H9 (cell line): ENCODE data around the gene IL12RB2. TPM values are rescaled to one million over a fixed set of nuclear protein-coding genes. Genes with fewer than 3 reads are reported as not detected.

ENCODE experiments used
- DNase-seq: peaks from one replicate; pipeline ENCODE4 v3.0.0-alpha.2; 2017
- H2AFZ ChIP-seq: one replicate; pipeline ENCODE4 v1.6.1; 2013; ENCODE audit warnings: mild to moderate bottlenecking, low read length, control low read depth, moderate library complexity
- H2AK5ac ChIP-seq: 2 replicates; pipeline ENCODE4 v1.6.1; 2013; ENCODE audit warnings: low read length, control low read depth, mixed read lengths; ENCODE audit not compliant: insufficient read length
- H2BK120ac ChIP-seq: one replicate; pipeline ENCODE4 v1.6.1; 2013; ENCODE audit warnings: low read depth, mild to moderate bottlenecking, low read length, control low read depth, inconsistent platforms; ENCODE audit not compliant: poor library complexity, severe bottlenecking
- H2BK12ac ChIP-seq: 2 replicates; pipeline ENCODE4 v1.6.1; 2013; ENCODE audit warnings: low read length, control low read depth, mixed read lengths, low read depth; ENCODE audit not compliant: insufficient read length
- H2BK15ac ChIP-seq: 2 replicates; pipeline ENCODE4 v1.6.1; 2013; ENCODE audit warnings: low read depth, low read length, control low read depth
- H2BK20ac ChIP-seq: one replicate; pipeline ENCODE4 v1.6.1; 2013; ENCODE audit warnings: low read depth, mild to moderate bottlenecking, low read length, control low read depth, inconsistent platforms; ENCODE audit not compliant: poor library complexity, severe bottlenecking
- H2BK5ac ChIP-seq: 2 replicates; pipeline ENCODE4 v1.6.1; 2013; ENCODE audit warnings: low read length, control low read depth, mixed read lengths; ENCODE audit not compliant: insufficient read length
- H3K14ac ChIP-seq: 2 replicates; pipeline ENCODE4 v1.6.1; 2013; ENCODE audit warnings: low read length, control low read depth; ENCODE audit not compliant: insufficient read depth
- H3K18ac ChIP-seq: 2 replicates; pipeline ENCODE4 v1.6.1; 2013; ENCODE audit warnings: low read depth, mild to moderate bottlenecking, mixed read lengths, low read length, control low read depth; ENCODE audit not compliant: insufficient read length
- H3K23ac ChIP-seq: 2 replicates; pipeline ENCODE4 v1.6.1; 2013; ENCODE audit warnings: low read length, control low read depth, mixed read lengths, low read depth; ENCODE audit not compliant: insufficient read length
- H3K23me2 ChIP-seq: 2 replicates; pipeline ENCODE4 v1.6.1; 2013; ENCODE audit warnings: low read depth, mild to moderate bottlenecking, mixed read lengths, low read length, control low read depth; ENCODE audit not compliant: insufficient read length, poor library complexity, severe bottlenecking
- H3K27ac ChIP-seq: 2 replicates; pipeline ENCODE4 v1.5.1; 2013; ENCODE audit warnings: low read length, control low read depth, mixed read lengths, low read depth; ENCODE audit not compliant: insufficient read length
- H3K27me3 ChIP-seq: 2 replicates; pipeline ENCODE4 v1.6.1; 2013; ENCODE audit warnings: low read length, control low read depth, inconsistent platforms; ENCODE audit not compliant: insufficient read depth
- H3K4ac ChIP-seq: 2 replicates; pipeline ENCODE4 v1.6.1; 2013; ENCODE audit warnings: low read depth, mild to moderate bottlenecking, control low read depth, inconsistent platforms, low read length, moderate library complexity
- H3K4me1 ChIP-seq: 2 replicates; pipeline ENCODE4 v1.6.1; 2013; ENCODE audit warnings: low read length, control low read depth, inconsistent platforms; ENCODE audit not compliant: insufficient read depth
- H3K4me2 ChIP-seq: 2 replicates; pipeline ENCODE4 v1.6.1; 2013; ENCODE audit warnings: low read length, control low read depth, mixed read lengths; ENCODE audit not compliant: insufficient read length, insufficient read depth
- H3K56ac ChIP-seq: 2 replicates; pipeline ENCODE4 v1.6.1; 2013; ENCODE audit warnings: low read depth, mild to moderate bottlenecking, mixed read lengths, low read length, control low read depth; ENCODE audit not compliant: insufficient read length
- H3K79me1 ChIP-seq: 2 replicates; pipeline ENCODE4 v1.6.1; 2013; ENCODE audit warnings: low read depth, mild to moderate bottlenecking, moderate library complexity, low read length, control low read depth, inconsistent platforms; ENCODE audit not compliant: insufficient read depth, poor library complexity, severe bottlenecking
- H3K79me2 ChIP-seq: 2 replicates; pipeline ENCODE4 v1.6.1; 2013; ENCODE audit warnings: low read length, control low read depth, inconsistent platforms; ENCODE audit not compliant: insufficient read depth
- H3K9ac ChIP-seq: 2 replicates; pipeline ENCODE4 v1.6.1; 2013; ENCODE audit warnings: low read length, control low read depth, mixed read lengths; ENCODE audit not compliant: insufficient read length; ENCODE audit errors: extremely low read depth
- H3K9me3 ChIP-seq: one replicate; pipeline ENCODE4 v1.6.1; 2013; ENCODE audit warnings: low read depth, low read length, inconsistent platforms; ENCODE audit not compliant: control insufficient read depth
- H3T11ph ChIP-seq: one replicate; pipeline ENCODE4 v1.6.1; 2013; ENCODE audit warnings: mild to moderate bottlenecking, low read length, control low read depth, inconsistent platforms
- H4K20me1 ChIP-seq: one replicate; pipeline ENCODE4 v1.6.1; 2013; ENCODE audit not compliant: control insufficient read depth, insufficient read length, insufficient read depth
- H4K5ac ChIP-seq: 2 replicates; pipeline ENCODE4 v1.6.1; 2013; ENCODE audit warnings: low read depth, mild to moderate bottlenecking, mixed read lengths, low read length, control low read depth; ENCODE audit not compliant: insufficient read length
- H4K8ac ChIP-seq: replicated peaks from 2 replicates; pipeline ENCODE4 v1.6.1; 2013; ENCODE audit warnings: low read length, control low read depth, mixed read lengths, low read depth; ENCODE audit not compliant: insufficient read length
- H4K91ac ChIP-seq: 2 replicates; pipeline ENCODE4 v1.6.1; 2013; ENCODE audit warnings: low read depth, mild to moderate bottlenecking, moderate library complexity, mixed read lengths, low read length, control low read depth; ENCODE audit not compliant: insufficient read length
- H3K27ac Mint-ChIP-seq, 3 experiments: 2 replicates in 2 of 3; 3 replicates in 1 of 3; pipeline ENCODE4 v1.8.0; 2020 to 2021; ENCODE audit warnings: mixed read lengths in 3 of 3, mild to moderate bottlenecking in 1 of 3, moderate library complexity in 1 of 3
- H3K27me3 Mint-ChIP-seq: 2 replicates; pipeline ENCODE4 v1.8.0; 2021; ENCODE audit warnings: low read depth, mild to moderate bottlenecking, moderate library complexity, mixed read lengths
- H3K36me3 Mint-ChIP-seq, 3 experiments: 2 replicates in 2 of 3; 3 replicates in 1 of 3; pipeline ENCODE4 v1.8.0; 2020 to 2021; ENCODE audit warnings: low read depth in 3 of 3, mixed read lengths in 3 of 3; ENCODE audit not compliant: insufficient read depth in 1 of 3
- H3K4me1 Mint-ChIP-seq, 2 experiments: 2 replicates each; pipeline ENCODE4 v1.8.0; 2020; ENCODE audit warnings: mixed read lengths in 2 of 2
- H3K4me3 Mint-ChIP-seq, 2 experiments: 2 replicates in 1 of 2; 3 replicates in 1 of 2; pipeline ENCODE4 v1.8.0; 2020 to 2021; ENCODE audit warnings: mild to moderate bottlenecking in 2 of 2, mixed read lengths in 2 of 2, moderate library complexity in 1 of 2
- H3K9me3 Mint-ChIP-seq, 2 experiments: 2 replicates in 1 of 2; 3 replicates in 1 of 2; pipeline ENCODE4 v1.8.0; 2020; ENCODE audit warnings: mild to moderate bottlenecking in 2 of 2, mixed read lengths in 2 of 2, moderate library complexity in 1 of 2
- CTCF ChIP-seq: fragments of 200-600 bp; sonication (generic); conservative IDR thresholded peaks from 3 replicates; pipeline ENCODE4 v1.8.0; 2021; ENCODE audit warnings: antibody characterized with exemption, mild to moderate bottlenecking
- WGBS: extraction: QIAGEN DNeasy Blood & Tissue Kit; methylation state at CpG from one replicate; pipeline ENCODE4 v1.1.7; 2013; ENCODE audit warnings: missing lambda C conversion rate, low lambda C conversion rate, mixed read lengths; ENCODE audit not compliant: insufficient read length; ENCODE audit errors: extremely low coverage; 5-methylcytosine and 5-hydroxymethylcytosine counted together
- total RNA-seq: library from RNA; stranded (reverse); gene quantifications from 2 replicates; pipeline ENCODE4 v1.2.1, GENCODE V29; 2021

Gene IL12RB2
- total RNA-seq, 1 experiment from 2014 or later, result 0.77 TPM

- H3K27ac Mint-ChIP-seq, result peak overlapping the region in 1 of 3 experiments; percentile 78; a peak in 1 of 7 replicates
- Histone ChIP-seq H3K9ac (no peak overlapping the region), H2AK5ac (no peak overlapping the region), H3K23me2 (no peaks in the 10 kb centered on the region), H2BK5ac (no peak overlapping the region), H2BK120ac (no peak overlapping the region), H3K4ac (no peak overlapping the region), H3K4me2 (no peak overlapping the region), H3K56ac (no peak overlapping the region), H3K9me3 (no peaks in the 10 kb centered on the region), H4K20me1 (no peaks in the 10 kb centered on the region), H2BK20ac (no peak overlapping the region), H3K23ac (no peak overlapping the region), H4K5ac (no peak overlapping the region), H3K79me1 (no peaks in the 10 kb centered on the region), H2AFZ (no peak overlapping the region), H3K27ac (no peak overlapping the region), H3K27me3 (no peaks in the 10 kb centered on the region), H3T11ph (no peak overlapping the region), H4K8ac (no peak overlapping the region), H3K4me1 (peaks cover 12% of the 10 kb centered on the region), H3K14ac (no peak overlapping the region), H2BK15ac (no peak overlapping the region), H3K79me2 (no peaks in the 10 kb centered on the region), H4K91ac (no peak overlapping the region), H2BK12ac (no peak overlapping the region), H3K18ac (no peak overlapping the region)
- H3K4me3 Mint-ChIP-seq, result no peak overlapping the region; a peak in 1 of 5 replicates
- H3K27me3 Mint-ChIP-seq, result peaks cover 1% of the 10 kb centered on the region; the same call in 1 of the 2 replicates
- no peaks in the 10 kb centered on the region for H3K9me3 Mint-ChIP-seq
- DNase-seq, result peak; percentile 39
- no peaks in the 10 kb centered on the region; a peak in 1 of 7 replicates for H3K36me3 Mint-ChIP-seq
- WGBS, result no CpG with 5 or more reads among the region's 4 CpGs
- H3K4me1 Mint-ChIP-seq, result peaks cover 43 to 58% of the 10 kb centered on the region in 2 experiments
- peak; percentile 64 for TF ChIP-seq CTCF
These were observed 46.0 kb upstream of the IL12RB2 start for GRCh38 chr1:67261680-67262079.
